ENCODE results near the gene CLSTN2. TPM values are rescaled to one million over a fixed set of nuclear protein-coding genes. Genes with fewer than 3 reads are reported as not detected.

Gene CLSTN2
- total RNA-seq, 1 experiment from 2014 or later, result 0.68 TPM

GRCh38 chr3:139974809-139975425, 39.9 kb downstream of the CLSTN2 start:
- Histone ChIP-seq H3K79me1 (ENCODE audit: insufficient read depth, low read depth, low read length, poor library complexity, severe bottlenecking) (no peaks in the 10 kb centered on the region), H2BK120ac (ENCODE audit: low read depth, low read length, poor library complexity, severe bottlenecking) (no peak overlapping the region), H2BK15ac (ENCODE audit: low read depth, low read length) (no peak overlapping the region), H2AK5ac (ENCODE audit: insufficient read length, low read length) (no peak overlapping the region), H3K9me3 (ENCODE audit: control insufficient read depth, low read depth, low read length) (no peaks in the 10 kb centered on the region), H2BK20ac (ENCODE audit: low read depth, low read length, poor library complexity, severe bottlenecking) (no peak overlapping the region), H4K91ac (ENCODE audit: insufficient read length, low read depth, low read length) (no peak overlapping the region), H3K14ac (ENCODE audit: insufficient read depth, low read length) (no peak overlapping the region), H4K5ac (ENCODE audit: insufficient read length, low read depth, low read length) (no peak overlapping the region), H2BK12ac (ENCODE audit: insufficient read length, low read depth, low read length) (no peak overlapping the region), H3K18ac (ENCODE audit: insufficient read length, low read depth, low read length) (no peak overlapping the region), H2BK5ac (ENCODE audit: insufficient read length, low read length) (no peak overlapping the region), H4K20me1 (ENCODE audit: control insufficient read depth, insufficient read depth, insufficient read length) (no peaks in the 10 kb centered on the region), H3K9ac (ENCODE audit: extremely low read depth, insufficient read length, low read length) (no peak overlapping the region), H3K23me2 (ENCODE audit: insufficient read length, low read depth, low read length, poor library complexity, severe bottlenecking) (no peaks in the 10 kb centered on the region), H4K8ac (replicated peaks; ENCODE audit: insufficient read length, low read depth, low read length) (no peak overlapping the region), H3K4me1 (ENCODE audit: insufficient read depth, low read length) (no peaks in the 10 kb centered on the region), H3K4me2 (ENCODE audit: insufficient read depth, insufficient read length, low read length) (no peak overlapping the region), H2AFZ (ENCODE audit: low read length) (no peak overlapping the region), H3T11ph (ENCODE audit: low read length) (no peak overlapping the region), H3K27ac (ENCODE audit: insufficient read length, low read depth, low read length) (no peak overlapping the region), H3K4ac (ENCODE audit: low read depth, low read length) (no peak overlapping the region), H3K23ac (ENCODE audit: insufficient read length, low read depth, low read length) (no peak overlapping the region), H3K27me3 (ENCODE audit: insufficient read depth, low read length) (no peaks in the 10 kb centered on the region), H3K79me2 (ENCODE audit: insufficient read depth, low read length) (no peaks in the 10 kb centered on the region), H3K56ac (ENCODE audit: insufficient read length, low read depth, low read length) (no peak overlapping the region)
- H3K27me3 Mint-ChIP-seq (ENCODE audit: low read depth), result peaks cover 3% of the 10 kb centered on the region
- H3K4me1 Mint-ChIP-seq, result no peaks in the 10 kb centered on the region
- H3K9me3 Mint-ChIP-seq, result no peaks in the 10 kb centered on the region
- no CpG with 5 or more reads among the region's 2 CpGs for WGBS (ENCODE audit: extremely low coverage, insufficient read length, low lambda C conversion rate)
- TF ChIP-seq CTCF (conservative IDR thresholded peaks at IDR 0.05), result no peak
- DNase-seq, result no peak
- H3K27ac Mint-ChIP-seq, result no peak overlapping the region
- no peaks in the 10 kb centered on the region for H3K36me3 Mint-ChIP-seq (ENCODE audit: insufficient read depth in 1 of 3, low read depth in 3 of 3)
- no peak overlapping the region for H3K4me3 Mint-ChIP-seq

Measured in H9 (cell line).